Measurements from ENCODE around the gene SUGT1.

SUGT1 gene

DNA sequence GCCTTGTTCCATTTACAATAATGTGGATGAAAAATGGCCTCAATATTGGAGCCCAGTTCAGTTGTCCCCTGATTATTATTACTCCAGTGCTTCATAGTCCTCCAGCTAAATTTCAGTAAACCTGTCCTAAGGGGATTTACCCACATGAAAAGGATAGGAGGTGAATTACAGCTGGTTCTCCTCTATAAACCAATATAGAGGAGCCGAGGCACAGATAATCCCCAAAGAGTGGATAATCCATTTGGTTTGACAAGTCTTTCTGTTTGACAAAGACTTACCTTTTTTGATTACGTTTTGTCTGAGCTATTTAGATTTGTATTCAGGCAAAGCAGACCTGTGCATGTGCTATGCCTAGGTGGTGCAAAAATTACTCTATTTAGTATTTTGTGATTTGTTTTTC lies 84.3 kb downstream of the SUGT1 start:
- no peak for DNase-seq (ENCODE audit: low read depth in 3 of 3, low spot score in 1 of 3)

DNA sequence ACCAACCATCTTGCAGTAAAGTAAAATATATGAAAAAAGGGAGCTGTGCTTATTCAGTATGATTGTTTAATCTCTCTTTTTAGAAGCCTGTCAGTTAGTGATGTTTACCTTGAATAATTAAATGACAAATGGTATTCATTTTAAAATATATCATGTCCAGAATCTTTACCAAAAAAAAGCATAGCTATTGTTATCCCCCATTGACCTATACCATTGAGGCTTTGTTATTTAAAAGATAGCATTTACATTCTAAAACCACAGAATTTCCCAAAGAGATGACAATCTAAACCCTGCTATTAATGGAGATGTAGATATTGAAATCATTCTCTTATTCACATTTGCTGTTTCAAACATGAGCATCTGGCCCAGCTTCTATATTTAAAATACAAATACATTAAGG lies 84.8 kb downstream of the SUGT1 start:
- no peak for DNase-seq (ENCODE audit: low read depth in 3 of 3, low spot score in 1 of 3)

DNA sequence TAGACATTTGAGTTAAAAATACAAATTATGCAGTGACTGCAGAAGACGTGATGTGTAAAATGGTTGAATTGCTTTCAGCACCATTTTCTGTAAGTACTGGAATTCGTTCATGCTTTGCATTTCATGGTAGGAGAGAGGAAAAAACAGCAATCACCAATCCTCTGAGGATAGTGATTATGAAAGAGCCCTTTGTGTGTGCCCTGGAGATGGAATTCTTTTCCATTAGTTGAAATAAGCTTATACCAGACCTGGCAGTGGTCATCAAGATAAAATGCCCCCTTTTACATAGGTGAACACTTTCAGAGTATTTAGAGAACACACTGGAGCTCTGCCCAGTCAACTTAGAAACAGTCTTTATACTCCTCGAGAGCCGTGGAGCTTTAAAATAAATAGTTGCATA lies 85.3 kb downstream of the SUGT1 start:
- DNase-seq (ENCODE audit: low read depth in 3 of 3, low spot score in 1 of 3): no peak

DNA sequence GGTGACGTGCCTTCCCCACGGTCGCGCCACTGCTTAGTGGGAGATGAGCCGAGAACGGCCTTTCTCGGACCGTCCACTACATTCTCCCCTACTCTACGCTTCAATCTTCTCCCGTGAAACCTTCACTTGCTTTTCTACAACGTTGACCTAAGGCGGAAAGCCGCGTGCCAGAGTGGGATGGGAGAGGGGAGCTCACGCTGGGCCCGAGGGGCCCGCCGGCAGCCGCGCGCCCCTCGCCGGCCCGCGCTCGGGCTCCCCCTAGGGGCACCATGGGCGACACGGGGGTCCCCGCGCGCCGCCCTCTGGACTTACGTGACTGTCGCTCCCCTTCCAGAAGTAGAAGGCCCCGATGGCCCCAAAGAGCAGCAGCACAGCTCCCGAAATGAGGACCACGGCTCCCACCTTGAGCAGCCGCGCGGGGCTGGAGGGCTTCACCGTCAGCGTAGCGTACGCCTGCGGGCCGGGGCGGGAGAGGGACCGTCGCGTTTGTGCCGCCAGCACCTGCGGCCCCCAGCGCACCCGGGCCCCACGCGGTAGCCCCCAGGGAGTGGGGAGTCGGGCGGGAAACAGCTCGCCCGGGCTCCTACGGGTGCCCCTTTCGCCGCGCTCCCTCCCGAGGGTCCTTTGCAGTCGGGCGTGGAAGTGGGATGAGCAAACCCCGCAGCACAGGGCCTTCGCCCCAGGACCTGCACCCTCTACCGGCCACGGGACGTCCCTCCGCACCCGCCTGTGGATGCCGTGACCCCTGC lies 86.3 kb downstream of the SUGT1 start:
- peak in 1 of 3 donors; percentile 7 for DNase-seq (ENCODE audit: low read depth in 3 of 3, low spot score in 1 of 3)

DNA sequence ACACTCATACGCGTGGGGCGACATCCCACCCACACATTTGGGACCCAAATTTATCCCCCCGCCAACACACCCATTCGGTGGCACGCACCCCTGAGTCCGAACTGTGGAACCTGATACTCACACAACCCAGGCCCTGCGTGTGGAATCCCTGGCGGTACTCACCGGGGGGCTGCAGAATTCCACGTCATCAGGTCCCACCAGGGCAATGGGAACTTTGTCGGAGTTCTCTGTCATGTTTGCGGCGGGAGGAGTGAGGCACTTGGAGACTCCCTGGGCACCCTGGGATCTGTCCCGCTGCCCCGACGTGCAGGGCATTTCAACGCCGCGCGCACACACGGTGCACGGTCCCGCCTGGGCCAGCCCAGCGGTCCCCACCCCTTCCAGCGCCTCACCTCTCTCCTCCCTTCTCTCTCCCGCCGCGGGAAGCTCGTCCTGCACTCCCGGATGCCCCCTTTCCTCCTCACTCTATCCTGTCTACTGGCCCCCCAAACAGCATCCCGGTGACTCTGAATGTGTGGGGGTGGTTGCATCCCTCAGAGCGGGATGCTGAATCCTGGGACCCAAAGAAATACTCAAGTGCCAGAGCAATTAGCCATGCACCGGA lies 86.9 kb downstream of the SUGT1 start, which contains the start of gene CNMD:
TSS of gene CNMD (minus strand) at position 353 of the 604 bp plus-strand sequence. CDS start at position 234, 119 bp downstream.
- no peak for DNase-seq (ENCODE audit: low read depth in 3 of 3, low spot score in 1 of 3)

DNA sequence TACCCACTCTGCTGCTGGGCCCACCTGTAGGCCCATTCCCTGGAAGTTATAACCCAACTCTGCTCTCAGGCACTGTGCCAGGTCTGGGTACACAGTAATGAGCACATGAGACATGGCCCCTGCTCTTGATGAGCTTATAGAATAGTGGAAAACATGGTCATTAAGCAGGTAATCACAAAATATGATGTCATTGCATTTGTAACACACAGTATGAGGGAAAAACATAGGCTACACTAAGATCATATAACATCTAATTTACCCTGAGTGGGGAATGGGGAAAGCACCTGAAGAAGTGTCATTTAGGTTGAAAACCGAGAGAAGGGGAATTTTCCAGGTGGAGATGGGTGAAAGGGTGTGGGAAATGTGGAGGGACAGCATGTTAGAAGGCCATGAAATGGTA lies 90.9 kb downstream of the SUGT1 start:
- DNase-seq (ENCODE audit: low read depth in 3 of 3, low spot score in 1 of 3): no peak

DNA sequence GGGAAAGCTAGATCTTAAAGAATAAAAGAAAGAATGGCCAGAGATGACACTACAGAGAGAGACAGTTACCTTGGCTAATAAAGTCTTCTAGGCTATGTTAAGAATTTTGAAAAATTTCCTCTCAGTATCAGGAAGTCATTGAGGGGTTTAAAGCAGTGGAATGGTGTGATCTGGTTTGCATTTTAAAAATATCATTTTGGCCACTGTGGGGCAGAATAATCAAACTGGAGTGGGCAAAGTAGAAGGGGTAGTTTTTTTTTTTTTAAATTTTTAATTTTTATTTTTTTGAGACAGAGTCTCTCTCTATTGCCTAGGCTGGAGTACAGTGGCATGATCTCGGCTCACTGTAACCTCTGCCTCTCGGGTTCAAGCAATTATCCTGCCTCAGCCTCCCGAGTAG lies 91.4 kb downstream of the SUGT1 start:
- no peak for DNase-seq (ENCODE audit: low read depth in 3 of 3, low spot score in 1 of 3)

DNA sequence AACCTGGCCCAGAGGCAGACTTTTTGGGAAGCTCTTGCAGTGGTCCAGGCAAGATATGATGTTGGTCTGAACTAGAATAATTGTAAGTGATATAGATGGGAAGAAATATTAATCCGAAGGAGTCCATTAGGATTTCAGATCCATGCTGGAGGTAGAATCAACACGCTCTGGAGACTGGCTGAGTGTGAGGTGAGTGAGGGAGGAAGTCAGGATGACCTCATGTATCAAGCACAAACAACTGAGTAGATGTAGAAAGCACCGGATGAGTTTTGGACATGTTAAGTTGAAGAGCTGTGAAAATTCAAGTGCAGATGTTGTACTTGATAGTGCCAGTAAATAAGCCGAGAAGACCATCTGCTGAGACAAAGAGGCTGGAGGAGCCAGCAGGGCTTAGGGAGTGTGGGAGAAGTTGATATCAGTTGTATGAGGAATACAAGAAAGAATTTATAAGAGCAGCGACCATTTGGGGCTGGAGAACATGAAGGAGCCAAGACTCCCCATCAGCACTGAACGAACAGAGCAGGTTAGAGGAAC lies 92.3 kb downstream of the SUGT1 start:
- no peak for DNase-seq (ENCODE audit: low read depth in 3 of 3, low spot score in 1 of 3)

DNA sequence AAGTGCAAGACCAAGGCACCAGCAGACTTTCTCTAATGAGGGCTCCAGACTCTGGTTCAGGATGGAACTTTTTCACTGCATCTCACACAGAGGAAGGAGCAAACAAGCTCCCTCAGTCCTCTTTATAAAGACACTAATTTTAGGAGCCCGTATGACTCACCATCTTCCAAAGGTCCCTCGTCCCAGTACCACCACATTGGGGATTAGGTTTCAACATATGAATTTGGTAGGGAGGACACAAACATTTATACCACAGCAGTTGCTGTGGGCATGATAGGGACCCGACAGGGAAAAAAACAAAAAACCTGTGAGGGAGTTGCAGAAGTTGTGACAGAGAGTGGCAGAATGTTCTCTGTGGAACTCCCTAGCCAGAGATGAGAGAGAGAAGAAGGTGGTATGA lies 93.5 kb downstream of the SUGT1 start:
- no peak for DNase-seq (ENCODE audit: low read depth in 3 of 3, low spot score in 1 of 3)

DNA sequence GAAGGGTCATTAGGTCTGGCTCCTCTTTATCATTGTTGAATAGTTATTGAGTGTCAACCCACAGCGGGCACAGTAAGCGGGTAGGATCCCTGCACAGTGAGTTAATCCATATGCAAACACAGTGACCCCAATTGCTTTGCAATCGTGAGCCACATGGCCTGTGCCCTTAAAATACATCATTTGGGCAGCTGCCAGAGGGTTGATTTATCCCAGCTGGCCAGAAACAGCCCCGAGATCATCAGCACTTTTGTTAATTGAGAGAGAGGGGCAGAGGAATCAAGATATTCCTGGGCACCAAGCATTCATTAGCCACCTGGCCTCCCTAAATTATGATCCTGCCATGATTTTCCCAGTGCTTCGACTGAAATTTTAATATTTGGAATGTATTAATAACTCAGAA lies 96.8 kb downstream of the SUGT1 start:
- no peak for DNase-seq (ENCODE audit: low read depth in 3 of 3, low spot score in 1 of 3)

Measured in stimulated activated CD4-positive, alpha-beta T cell treated with anti-CD3 and anti-CD28 coated beads, TNF-alpha, amount 100 ng/mL, for 1 hour (primary cell).